PFSK-1 (cell line): ENCODE measurements around the gene BTBD9.

Experiments
- POLR2AphosphoS5 ChIP-seq: IDR thresholded peaks from 2 replicates; pipeline ENCODE4 v1.6.1; 2012; ENCODE audit warnings: low read depth, mild to moderate bottlenecking, control low read depth, low read length, moderate library complexity
- TAF1 ChIP-seq: IDR thresholded peaks from 2 replicates; pipeline ENCODE4 v1.6.1; 2012; ENCODE audit warnings: low read length, control low read depth, borderline replicate concordance; ENCODE audit not compliant: insufficient read depth

DNA sequence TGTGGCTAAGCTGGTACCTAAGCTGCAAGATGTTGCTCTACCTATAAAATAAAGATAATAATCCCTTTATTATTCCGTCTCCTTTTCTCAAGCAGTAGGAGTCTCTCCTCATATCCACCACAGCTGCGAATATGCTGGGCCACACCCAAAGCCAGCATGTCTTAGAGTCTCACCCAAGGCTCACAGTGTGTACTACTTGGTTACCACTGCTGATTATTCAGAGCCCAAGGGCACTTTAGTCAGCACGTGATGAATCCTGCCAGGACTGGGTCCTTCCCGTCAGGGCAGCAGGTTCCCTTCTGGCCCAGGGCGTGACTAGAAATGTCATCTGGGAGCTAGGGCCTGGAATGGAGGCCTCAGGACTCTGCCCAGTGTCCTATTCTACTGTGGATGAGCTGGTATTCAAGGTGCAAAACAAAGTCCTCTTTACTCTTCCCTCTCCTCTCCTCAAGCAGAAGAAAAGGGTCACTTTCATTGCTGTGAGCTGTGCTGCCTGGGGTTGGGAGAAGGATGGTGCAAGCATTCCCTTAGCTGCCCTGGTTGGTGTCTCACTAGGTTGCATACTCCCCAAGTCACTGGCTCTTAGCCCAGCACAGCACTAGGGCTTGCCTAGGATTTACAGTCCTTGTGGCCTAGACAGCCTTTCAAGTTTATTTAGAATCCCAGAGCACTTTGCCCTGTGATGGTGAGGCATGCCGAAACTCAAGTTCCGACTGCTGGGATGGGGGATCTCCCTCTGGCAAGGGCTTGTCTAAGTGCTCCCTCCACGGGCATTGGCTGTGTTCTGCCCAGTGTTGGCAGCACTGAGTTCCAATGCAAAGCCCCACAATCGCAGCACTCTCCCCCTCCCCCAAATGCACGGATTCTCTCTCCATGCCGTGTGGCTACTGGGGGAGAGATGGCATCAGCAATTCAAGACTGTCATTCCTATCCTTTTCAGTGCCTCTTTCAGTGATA lies 320.2 kb downstream of the BTBD9 start:
- TF ChIP-seq POLR2AphosphoS5 (no peak), TAF1 (no peak)
